ENCODE measurements around the gene CSNK1A1.

GRCh38 chr5:149456597-149457392 lies 94.4 kb downstream of the CSNK1A1 start:
- peak; percentile 56; the same call in 1 of the 2 replicates for TF ChIP-seq GATA2 (IDR thresholded peaks at IDR 0.05; ENCODE audit: low read depth, low read length)
- no peak for TF ChIP-seq GATA3 (IDR thresholded peaks at IDR 0.05; ENCODE audit: low read depth, low read length)

All from SH-SY5Y (cell line).